NCI-H2029 treated with DMSO at 0.1 percent for 48 hours (cell line): Measurements from ENCODE around the gene WDR4.
"Not testable (repeated sequence)": the region's sequence is repeated elsewhere in the genome, so short reads cannot be mapped to it uniquely, and the experiment has no call there.

Experiments
- DNase-seq: peaks from one replicate; lab custom pipeline; 2025; lab: John Stamatoyannopoulos, UW

Gene WDR4

GRCh38 chr21:42839271-42840231, 39.8 kb downstream of the WDR4 start:
- DNase-seq = no peak

- DNase-seq = not testable (repeated sequence)
Observed at GRCh38 chr21:42838212-42838690, 41.1 kb downstream of the WDR4 start.

- no peak for DNase-seq
Observed at GRCh38 chr21:42837421-42838211, 41.7 kb downstream of the WDR4 start.

- no peak for DNase-seq
Observed at GRCh38 chr21:42836767-42837301, 42.5 kb downstream of the WDR4 start.

GRCh38 chr21:42836402-42836666, 43.0 kb downstream of the WDR4 start:
- no peak for DNase-seq

GRCh38 chr21:42835611-42836401, 43.5 kb downstream of the WDR4 start:
- DNase-seq = no peak

GRCh38 chr21:42835211-42835610, 44.1 kb downstream of the WDR4 start:
- no peak for DNase-seq

- no peak for DNase-seq
Observed at GRCh38 chr21:42834726-42835191, 44.6 kb downstream of the WDR4 start.

GRCh38 chr21:42833859-42834725, 45.2 kb downstream of the WDR4 start:
- no peak for DNase-seq

GRCh38 chr21:42833439-42833815, 45.9 kb downstream of the WDR4 start:
- DNase-seq = peak; percentile 7

GRCh38 chr21:42832321-42832630, 47.1 kb downstream of the WDR4 start:
- DNase-seq = not testable (repeated sequence)

- no peak for DNase-seq
Observed at GRCh38 chr21:42830456-42831455, 48.6 kb downstream of the WDR4 start.

- no peak for DNase-seq
Observed at GRCh38 chr21:42829954-42830353, 49.4 kb downstream of the WDR4 start.

GRCh38 chr21:42829417-42829816, 49.9 kb downstream of the WDR4 start:
- DNase-seq = no peak

GRCh38 chr21:42827588-42827987, 51.8 kb downstream of the WDR4 start:
- no peak for DNase-seq

- no peak for DNase-seq
Observed at GRCh38 chr21:42820616-42821465, 58.5 kb downstream of the WDR4 start.

GRCh38 chr21:42819861-42820615, 59.3 kb downstream of the WDR4 start:
- no peak for DNase-seq

- peak; percentile 43 for DNase-seq
Observed at GRCh38 chr21:42818328-42818749, 61.0 kb downstream of the WDR4 start.
